MM.1S (cell line): Measurements from ENCODE around the gene CHD2.

Source experiments
- CTCF ChIP-seq: fragments of 300-600 bp; sonication (generic); IDR thresholded peaks from 2 replicates; pipeline ENCODE4 v1.5.1; 2016; ENCODE audit warnings: antibody characterized with exemption, low read length, mixed read lengths
- EZH2 ChIP-seq: fragments of 300-600 bp; sonication (generic); optimal IDR thresholded peaks from 2 replicates; pipeline ENCODE3; 2017; ENCODE audit warnings: low read depth, mild to moderate bottlenecking, antibody characterized with exemption, low read length, mixed read lengths
- EZH2phosphoT487 ChIP-seq: fragments of 300-600 bp; sonication (generic); IDR thresholded peaks from 2 replicates; pipeline ENCODE4 v1.6.1; 2018; ENCODE audit warnings: antibody characterized with exemption, low read length

- no peak for TF ChIP-seq CTCF
- no peak for TF ChIP-seq EZH2
- no peak for TF ChIP-seq EZH2phosphoT487
Observed at GRCh38 chr15:92962914-92963313, 62.8 kb downstream of the CHD2 start.
